H9 (cell line): ENCODE data around the gene SLC4A2. TPM values are rescaled to one million over a fixed set of nuclear protein-coding genes. Genes with fewer than 3 reads are reported as not detected.
A peak's percentile ranks its signal among the peaks of the same experiment; 100 is the strongest.

Source experiments
- DNase-seq: peaks from one replicate; pipeline ENCODE4 v3.0.0-alpha.2; 2017
- H2AFZ ChIP-seq: one replicate; pipeline ENCODE4 v1.6.1; 2013; ENCODE audit warnings: mild to moderate bottlenecking, low read length, control low read depth, moderate library complexity
- H2AK5ac ChIP-seq: 2 replicates; pipeline ENCODE4 v1.6.1; 2013; ENCODE audit warnings: low read length, control low read depth, mixed read lengths; ENCODE audit not compliant: insufficient read length
- H2BK120ac ChIP-seq: one replicate; pipeline ENCODE4 v1.6.1; 2013; ENCODE audit warnings: low read depth, mild to moderate bottlenecking, low read length, control low read depth, inconsistent platforms; ENCODE audit not compliant: poor library complexity, severe bottlenecking
- H2BK12ac ChIP-seq: 2 replicates; pipeline ENCODE4 v1.6.1; 2013; ENCODE audit warnings: low read length, control low read depth, mixed read lengths, low read depth; ENCODE audit not compliant: insufficient read length
- H2BK15ac ChIP-seq: 2 replicates; pipeline ENCODE4 v1.6.1; 2013; ENCODE audit warnings: low read depth, low read length, control low read depth
- H2BK20ac ChIP-seq: one replicate; pipeline ENCODE4 v1.6.1; 2013; ENCODE audit warnings: low read depth, mild to moderate bottlenecking, low read length, control low read depth, inconsistent platforms; ENCODE audit not compliant: poor library complexity, severe bottlenecking
- H2BK5ac ChIP-seq: 2 replicates; pipeline ENCODE4 v1.6.1; 2013; ENCODE audit warnings: low read length, control low read depth, mixed read lengths; ENCODE audit not compliant: insufficient read length
- H3K14ac ChIP-seq: 2 replicates; pipeline ENCODE4 v1.6.1; 2013; ENCODE audit warnings: low read length, control low read depth; ENCODE audit not compliant: insufficient read depth
- H3K18ac ChIP-seq: 2 replicates; pipeline ENCODE4 v1.6.1; 2013; ENCODE audit warnings: low read depth, mild to moderate bottlenecking, mixed read lengths, low read length, control low read depth; ENCODE audit not compliant: insufficient read length
- H3K23ac ChIP-seq: 2 replicates; pipeline ENCODE4 v1.6.1; 2013; ENCODE audit warnings: low read length, control low read depth, mixed read lengths, low read depth; ENCODE audit not compliant: insufficient read length
- H3K23me2 ChIP-seq: 2 replicates; pipeline ENCODE4 v1.6.1; 2013; ENCODE audit warnings: low read depth, mild to moderate bottlenecking, mixed read lengths, low read length, control low read depth; ENCODE audit not compliant: insufficient read length, poor library complexity, severe bottlenecking
- H3K27ac ChIP-seq: 2 replicates; pipeline ENCODE4 v1.5.1; 2013; ENCODE audit warnings: low read length, control low read depth, mixed read lengths, low read depth; ENCODE audit not compliant: insufficient read length
- H3K27me3 ChIP-seq: 2 replicates; pipeline ENCODE4 v1.6.1; 2013; ENCODE audit warnings: low read length, control low read depth, inconsistent platforms; ENCODE audit not compliant: insufficient read depth
- H3K4ac ChIP-seq: 2 replicates; pipeline ENCODE4 v1.6.1; 2013; ENCODE audit warnings: low read depth, mild to moderate bottlenecking, control low read depth, inconsistent platforms, low read length, moderate library complexity
- H3K4me1 ChIP-seq: 2 replicates; pipeline ENCODE4 v1.6.1; 2013; ENCODE audit warnings: low read length, control low read depth, inconsistent platforms; ENCODE audit not compliant: insufficient read depth
- H3K4me2 ChIP-seq: 2 replicates; pipeline ENCODE4 v1.6.1; 2013; ENCODE audit warnings: low read length, control low read depth, mixed read lengths; ENCODE audit not compliant: insufficient read length, insufficient read depth
- H3K56ac ChIP-seq: 2 replicates; pipeline ENCODE4 v1.6.1; 2013; ENCODE audit warnings: low read depth, mild to moderate bottlenecking, mixed read lengths, low read length, control low read depth; ENCODE audit not compliant: insufficient read length
- H3K79me1 ChIP-seq: 2 replicates; pipeline ENCODE4 v1.6.1; 2013; ENCODE audit warnings: low read depth, mild to moderate bottlenecking, moderate library complexity, low read length, control low read depth, inconsistent platforms; ENCODE audit not compliant: insufficient read depth, poor library complexity, severe bottlenecking
- H3K79me2 ChIP-seq: 2 replicates; pipeline ENCODE4 v1.6.1; 2013; ENCODE audit warnings: low read length, control low read depth, inconsistent platforms; ENCODE audit not compliant: insufficient read depth
- H3K9ac ChIP-seq: 2 replicates; pipeline ENCODE4 v1.6.1; 2013; ENCODE audit warnings: low read length, control low read depth, mixed read lengths; ENCODE audit not compliant: insufficient read length; ENCODE audit errors: extremely low read depth
- H3K9me3 ChIP-seq: one replicate; pipeline ENCODE4 v1.6.1; 2013; ENCODE audit warnings: low read depth, low read length, inconsistent platforms; ENCODE audit not compliant: control insufficient read depth
- H3T11ph ChIP-seq: one replicate; pipeline ENCODE4 v1.6.1; 2013; ENCODE audit warnings: mild to moderate bottlenecking, low read length, control low read depth, inconsistent platforms
- H4K20me1 ChIP-seq: one replicate; pipeline ENCODE4 v1.6.1; 2013; ENCODE audit not compliant: control insufficient read depth, insufficient read length, insufficient read depth
- H4K5ac ChIP-seq: 2 replicates; pipeline ENCODE4 v1.6.1; 2013; ENCODE audit warnings: low read depth, mild to moderate bottlenecking, mixed read lengths, low read length, control low read depth; ENCODE audit not compliant: insufficient read length
- H4K8ac ChIP-seq: replicated peaks from 2 replicates; pipeline ENCODE4 v1.6.1; 2013; ENCODE audit warnings: low read length, control low read depth, mixed read lengths, low read depth; ENCODE audit not compliant: insufficient read length
- H4K91ac ChIP-seq: 2 replicates; pipeline ENCODE4 v1.6.1; 2013; ENCODE audit warnings: low read depth, mild to moderate bottlenecking, moderate library complexity, mixed read lengths, low read length, control low read depth; ENCODE audit not compliant: insufficient read length
- H3K27ac Mint-ChIP-seq, 3 experiments: 2 replicates in 2 of 3; 3 replicates in 1 of 3; pipeline ENCODE4 v1.8.0; 2020 to 2021; ENCODE audit warnings: mixed read lengths in 3 of 3, mild to moderate bottlenecking in 1 of 3, moderate library complexity in 1 of 3
- H3K27me3 Mint-ChIP-seq: 2 replicates; pipeline ENCODE4 v1.8.0; 2021; ENCODE audit warnings: low read depth, mild to moderate bottlenecking, moderate library complexity, mixed read lengths
- H3K36me3 Mint-ChIP-seq, 3 experiments: 2 replicates in 2 of 3; 3 replicates in 1 of 3; pipeline ENCODE4 v1.8.0; 2020 to 2021; ENCODE audit warnings: low read depth in 3 of 3, mixed read lengths in 3 of 3; ENCODE audit not compliant: insufficient read depth in 1 of 3
- H3K4me1 Mint-ChIP-seq, 2 experiments: 2 replicates each; pipeline ENCODE4 v1.8.0; 2020; ENCODE audit warnings: mixed read lengths in 2 of 2
- H3K4me3 Mint-ChIP-seq, 2 experiments: 2 replicates in 1 of 2; 3 replicates in 1 of 2; pipeline ENCODE4 v1.8.0; 2020 to 2021; ENCODE audit warnings: mild to moderate bottlenecking in 2 of 2, mixed read lengths in 2 of 2, moderate library complexity in 1 of 2
- H3K9me3 Mint-ChIP-seq, 2 experiments: 2 replicates in 1 of 2; 3 replicates in 1 of 2; pipeline ENCODE4 v1.8.0; 2020; ENCODE audit warnings: mild to moderate bottlenecking in 2 of 2, mixed read lengths in 2 of 2, moderate library complexity in 1 of 2
- CTCF ChIP-seq: fragments of 200-600 bp; sonication (generic); conservative IDR thresholded peaks from 3 replicates; pipeline ENCODE4 v1.8.0; 2021; ENCODE audit warnings: antibody characterized with exemption, mild to moderate bottlenecking
- WGBS: extraction: QIAGEN DNeasy Blood & Tissue Kit; methylation state at CpG from one replicate; pipeline ENCODE4 v1.1.7; 2013; ENCODE audit warnings: missing lambda C conversion rate, low lambda C conversion rate, mixed read lengths; ENCODE audit not compliant: insufficient read length; ENCODE audit errors: extremely low coverage; 5-methylcytosine and 5-hydroxymethylcytosine counted together
- total RNA-seq: library from RNA; stranded (reverse); gene quantifications from 2 replicates; pipeline ENCODE4 v1.2.1, GENCODE V29; 2021

The SLC4A2 gene
- total RNA-seq, 1 experiment from 2014 or later: 136 TPM

GRCh38 chr7:151091431-151091830, 32.0 kb downstream of the SLC4A2 start:
- H3K9me3 Mint-ChIP-seq: no peaks in the 10 kb centered on the region
- H2BK5ac ChIP-seq: no peak overlapping the region
- DNase-seq: peak; percentile 71

More at GRCh38 chr7:151091431-151091830, 32.0 kb downstream of the SLC4A2 start:
- H3K79me2 ChIP-seq: peaks cover 28% of the 10 kb centered on the region
- H2AK5ac ChIP-seq: no peak overlapping the region
- H4K5ac ChIP-seq: no peak overlapping the region
- peaks cover 0 to 26% (median 5%) of the 10 kb centered on the region in 3 experiments; a peak in 5 of 7 replicates for H3K36me3 Mint-ChIP-seq
- no peak overlapping the region for H4K8ac ChIP-seq
- H2BK20ac ChIP-seq: no peak overlapping the region
- H2AFZ ChIP-seq: no peak overlapping the region
- no peak overlapping the region for H3K18ac ChIP-seq
- H3K27me3 ChIP-seq: no peaks in the 10 kb centered on the region; the same call in 1 of the 2 replicates
- H3K56ac ChIP-seq: no peak overlapping the region
- no peak overlapping the region for H4K91ac ChIP-seq
- peaks cover 13% of the 10 kb centered on the region for H3K23me2 ChIP-seq
- H3K4ac ChIP-seq: no peak overlapping the region
- no peak overlapping the region for H3K4me3 Mint-ChIP-seq
- TF ChIP-seq CTCF: peak; percentile 83
- no CpG with 5 or more reads among the region's 6 CpGs for WGBS
- no peak overlapping the region for H3K9ac ChIP-seq
- H2BK120ac ChIP-seq: no peak overlapping the region
- H2BK15ac ChIP-seq: no peak overlapping the region
- no peak overlapping the region for H3K14ac ChIP-seq
- H3K4me1 Mint-ChIP-seq: peaks cover 32 to 36% of the 10 kb centered on the region in 2 experiments
- no peak overlapping the region for H3K27ac Mint-ChIP-seq
- H3T11ph ChIP-seq: no peak overlapping the region
- H3K9me3 ChIP-seq: no peaks in the 10 kb centered on the region
- no peaks in the 10 kb centered on the region for H4K20me1 ChIP-seq
- no peak overlapping the region for H3K27ac ChIP-seq
- H3K27me3 Mint-ChIP-seq: peaks cover 7% of the 10 kb centered on the region
- H3K4me1 ChIP-seq: no peaks in the 10 kb centered on the region
- H2BK12ac ChIP-seq: no peak overlapping the region
- peaks cover 6% of the 10 kb centered on the region for H3K79me1 ChIP-seq
- H3K23ac ChIP-seq: no peak overlapping the region
- H3K4me2 ChIP-seq: no peak overlapping the region
